ENCODE data around the gene PARVG.

- TF ChIP-seq, protein P1, sequence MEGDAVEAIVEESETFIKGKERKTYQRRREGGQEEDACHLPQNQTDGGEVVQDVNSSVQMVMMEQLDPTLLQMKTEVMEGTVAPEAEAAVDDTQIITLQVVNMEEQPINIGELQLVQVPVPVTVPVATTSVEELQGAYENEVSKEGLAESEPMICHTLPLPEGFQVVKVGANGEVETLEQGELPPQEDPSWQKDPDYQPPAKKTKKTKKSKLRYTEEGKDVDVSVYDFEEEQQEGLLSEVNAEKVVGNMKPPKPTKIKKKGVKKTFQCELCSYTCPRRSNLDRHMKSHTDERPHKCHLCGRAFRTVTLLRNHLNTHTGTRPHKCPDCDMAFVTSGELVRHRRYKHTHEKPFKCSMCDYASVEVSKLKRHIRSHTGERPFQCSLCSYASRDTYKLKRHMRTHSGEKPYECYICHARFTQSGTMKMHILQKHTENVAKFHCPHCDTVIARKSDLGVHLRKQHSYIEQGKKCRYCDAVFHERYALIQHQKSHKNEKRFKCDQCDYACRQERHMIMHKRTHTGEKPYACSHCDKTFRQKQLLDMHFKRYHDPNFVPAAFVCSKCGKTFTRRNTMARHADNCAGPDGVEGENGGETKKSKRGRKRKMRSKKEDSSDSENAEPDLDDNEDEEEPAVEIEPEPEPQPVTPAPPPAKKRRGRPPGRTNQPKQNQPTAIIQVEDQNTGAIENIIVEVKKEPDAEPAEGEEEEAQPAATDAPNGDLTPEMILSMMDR (conservative IDR thresholded peaks at IDR 0.05 in 1 of 2, IDR thresholded peaks at IDR 0.05 in 1 of 2; ENCODE audit: extremely low read depth in 1 of 2, insufficient read depth in 1 of 2, low read depth in 1 of 2, low read length in 2 of 2) = no peak
- no peak for TF ChIP-seq EZH2 (IDR thresholded peaks at IDR 0.05; ENCODE audit: borderline replicate concordance, low read length)
These were observed 1.3 kb downstream of the PARVG start for GRCh38 chr22:44181912-44182587.

Data from mammary epithelial cell (primary cell).